Trophoblast cell (in vitro differentiated cells and primary cell): ENCODE results near the gene IL22RA1.
A peak's percentile ranks its signal among the peaks of the same experiment; 100 is the strongest.

Source experiments
- DNase-seq, 2 donors: peaks; one replicate each; pipeline ENCODE4 v3.0.0-alpha.2; 2016
- H2AFZ ChIP-seq: 2 replicates; pipeline ENCODE4 v1.6.1; 2013; ENCODE audit warnings: low read length, moderate library complexity, mild to moderate bottlenecking; ENCODE audit not compliant: insufficient read depth, poor library complexity
- H2AK5ac ChIP-seq: 2 replicates; pipeline ENCODE4 v1.6.1; 2013; ENCODE audit warnings: mild to moderate bottlenecking, low read length
- H2BK120ac ChIP-seq: 2 replicates; pipeline ENCODE4 v1.6.1; 2013; ENCODE audit warnings: low read length, mild to moderate bottlenecking, moderate library complexity; ENCODE audit not compliant: insufficient read depth, poor library complexity
- H2BK12ac ChIP-seq: 2 replicates; pipeline ENCODE4 v1.6.1; 2013; ENCODE audit warnings: mild to moderate bottlenecking, low read length, moderate library complexity
- H2BK5ac ChIP-seq: 2 replicates; pipeline ENCODE4 v1.6.1; 2013; ENCODE audit warnings: low read length, low read depth, moderate library complexity, mild to moderate bottlenecking; ENCODE audit not compliant: poor library complexity
- H3K14ac ChIP-seq: 2 replicates; pipeline ENCODE4 v1.6.1; 2013; ENCODE audit warnings: mild to moderate bottlenecking, low read length
- H3K18ac ChIP-seq: 2 replicates; pipeline ENCODE4 v1.6.1; 2013; ENCODE audit warnings: mild to moderate bottlenecking, low read length
- H3K23ac ChIP-seq: 2 replicates; pipeline ENCODE4 v1.6.1; 2013; ENCODE audit warnings: low read length
- H3K27ac ChIP-seq: 2 replicates; pipeline ENCODE4 v1.5.1; 2013; ENCODE audit warnings: low read depth, mild to moderate bottlenecking, inconsistent platforms, low read length, moderate library complexity
- H3K27me3 ChIP-seq: 2 replicates; pipeline ENCODE4 v1.6.1; 2013; ENCODE audit warnings: inconsistent platforms, mild to moderate bottlenecking, low read length, moderate library complexity; ENCODE audit not compliant: insufficient read depth
- H3K36me3 ChIP-seq, 2 experiments: 1 replicate in 1 of 2; 2 replicates in 1 of 2; pipeline ENCODE4 v1.6.1; 2013; ENCODE audit warnings: low read length in 2 of 2, mild to moderate bottlenecking in 2 of 2, moderate library complexity in 1 of 2; ENCODE audit not compliant: insufficient read depth in 2 of 2, control insufficient read depth in 1 of 2
- H3K4ac ChIP-seq: 2 replicates; pipeline ENCODE4 v1.6.1; 2013; ENCODE audit warnings: low read depth, mild to moderate bottlenecking, low read length, moderate library complexity
- H3K4me1 ChIP-seq, 2 experiments: 1 replicate in 1 of 2; 2 replicates in 1 of 2; pipeline ENCODE4 v1.6.1; 2013; ENCODE audit warnings: low read length in 2 of 2, mild to moderate bottlenecking in 2 of 2, moderate library complexity in 1 of 2; ENCODE audit not compliant: insufficient read depth in 2 of 2, control insufficient read depth in 1 of 2
- H3K4me2 ChIP-seq: 2 replicates; pipeline ENCODE4 v1.6.1; 2013; ENCODE audit warnings: inconsistent platforms, mild to moderate bottlenecking, low read length, moderate library complexity
- H3K4me3 ChIP-seq: 2 replicates; pipeline ENCODE4 v1.5.1; 2013; ENCODE audit warnings: mild to moderate bottlenecking, low read depth, low read length, inconsistent platforms
- H3K79me1 ChIP-seq: one replicate; pipeline ENCODE4 v1.6.1; 2013; ENCODE audit warnings: low read length
- H3K79me2 ChIP-seq: 2 replicates; pipeline ENCODE4 v1.6.1; 2013; ENCODE audit warnings: low read length, mild to moderate bottlenecking; ENCODE audit not compliant: control insufficient read depth, insufficient read depth, poor library complexity
- H3K9ac ChIP-seq: 2 replicates; pipeline ENCODE4 v1.6.1; 2013; ENCODE audit warnings: mild to moderate bottlenecking, low read length
- H3K9me3 ChIP-seq: 2 replicates; pipeline ENCODE4 v1.6.1; 2013; ENCODE audit warnings: low read depth, mild to moderate bottlenecking, control low read depth, inconsistent platforms, low read length; ENCODE audit not compliant: insufficient read depth
- H4K12ac ChIP-seq: 2 replicates; pipeline ENCODE4 v1.6.1; 2013; ENCODE audit warnings: low read depth, mild to moderate bottlenecking, low read length, moderate library complexity
- H4K8ac ChIP-seq: 2 replicates; pipeline ENCODE4 v1.6.1; 2013; ENCODE audit warnings: low read depth, mild to moderate bottlenecking, low read length, moderate library complexity
- H4K91ac ChIP-seq: one replicate; pipeline ENCODE4 v1.6.1; 2013; ENCODE audit warnings: low read depth, mild to moderate bottlenecking, low read length, moderate library complexity
- WGBS: extraction: QIAGEN DNeasy Blood & Tissue Kit; methylation state at CpG from one replicate; pipeline ENCODE4 v1.1.7; 2013; ENCODE audit warnings: missing lambda C conversion rate; ENCODE audit not compliant: insufficient read length, insufficient coverage; ENCODE audit errors: extremely low coverage; 5-methylcytosine and 5-hydroxymethylcytosine counted together

Gene IL22RA1

DNA sequence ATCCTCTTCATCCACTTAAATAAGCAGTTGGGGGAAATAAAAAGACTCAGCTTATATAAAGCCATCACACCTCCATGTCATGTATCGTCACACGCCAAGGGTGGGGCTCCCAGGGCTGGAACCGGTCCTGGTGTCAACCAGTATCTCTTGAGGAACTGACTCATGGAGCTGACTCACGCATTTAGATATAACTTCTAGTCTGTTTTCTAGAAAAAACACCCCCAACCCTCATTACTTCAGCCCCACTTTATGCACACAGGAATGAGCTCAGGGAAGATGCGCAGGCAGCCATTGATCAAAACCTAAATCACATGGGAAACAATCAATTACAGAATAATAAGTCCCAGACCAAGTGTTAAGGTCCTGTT is 6.9 kb upstream of the IL22RA1 start:
- H3K14ac ChIP-seq = peak overlapping the region; percentile 73
- peak overlapping the region; percentile 5 for H4K8ac ChIP-seq
- peak overlapping the region; percentile 59 for H3K4me2 ChIP-seq
- H2BK120ac ChIP-seq = no peak overlapping the region
- H2BK5ac ChIP-seq = no peak overlapping the region
- H3K18ac ChIP-seq = peak overlapping the region; percentile 56
- H2AK5ac ChIP-seq = peak overlapping the region; percentile 77
- DNase-seq = peak; percentile 71 to 81
- no peak overlapping the region for H3K23ac ChIP-seq
- peak overlapping the region; percentile 38 for H3K9ac ChIP-seq
- H4K12ac ChIP-seq = peak overlapping the region; percentile 59
- H3K36me3 ChIP-seq = no peaks in the 10 kb centered on the region
- H3K27ac ChIP-seq = no peak overlapping the region
- H3K4me1 ChIP-seq = peaks cover 7 to 18% of the 10 kb centered on the region in 2 experiments
- no peak overlapping the region for H2AFZ ChIP-seq
- H3K4ac ChIP-seq = no peak overlapping the region
- H3K4me3 ChIP-seq = no peak overlapping the region
- no peaks in the 10 kb centered on the region for H3K9me3 ChIP-seq
- H3K27me3 ChIP-seq = no peaks in the 10 kb centered on the region
- peaks cover 10% of the 10 kb centered on the region for H3K79me1 ChIP-seq
- peaks cover 3% of the 10 kb centered on the region for H3K79me2 ChIP-seq
- no CpG with 5 or more reads among the region's 5 CpGs for WGBS
- peak overlapping the region; percentile 63 for H4K91ac ChIP-seq
- no peak overlapping the region for H2BK12ac ChIP-seq

DNA sequence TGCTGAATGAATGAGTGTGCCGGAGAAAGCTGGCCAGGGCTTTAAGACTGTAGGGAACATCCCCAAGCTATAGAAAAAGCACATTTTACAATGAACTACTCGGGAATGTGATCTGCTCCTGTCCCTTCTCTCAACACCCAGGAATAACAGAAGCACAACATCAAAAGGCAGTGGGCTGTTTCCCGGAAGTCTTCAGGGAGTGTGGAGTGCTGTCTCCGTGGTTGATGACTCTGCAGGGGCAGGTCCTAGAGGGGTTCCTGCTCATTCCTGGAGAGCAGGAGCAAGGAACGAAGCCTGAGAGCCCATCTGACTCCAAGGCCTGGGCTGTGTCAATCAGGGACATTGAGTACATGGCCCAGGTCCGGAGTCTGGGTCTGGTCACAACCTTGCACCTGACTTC is 4.9 kb upstream of the IL22RA1 start:
- Histone ChIP-seq H4K8ac (no peak overlapping the region), H3K18ac (no peak overlapping the region), H2BK5ac (no peak overlapping the region), H2AFZ (no peak overlapping the region), H3K36me3 (no peaks in the 10 kb centered on the region), H3K9me3 (no peaks in the 10 kb centered on the region), H2AK5ac (no peak overlapping the region), H3K79me1 (peaks cover 10% of the 10 kb centered on the region), H4K12ac (no peak overlapping the region), H3K14ac (no peak overlapping the region), H4K91ac (no peak overlapping the region), H2BK120ac (no peak overlapping the region), H3K4me1 (peaks cover 7 to 13% of the 10 kb centered on the region in 2 experiments), H3K27ac (no peak overlapping the region), H3K4me2 (no peak overlapping the region), H3K79me2 (peaks cover 3% of the 10 kb centered on the region), H3K23ac (no peak overlapping the region), H3K27me3 (no peaks in the 10 kb centered on the region), H2BK12ac (no peak overlapping the region), H3K9ac (no peak overlapping the region), H3K4me3 (no peak overlapping the region), H3K4ac (no peak overlapping the region)
- no peak for DNase-seq
- WGBS = no CpG with 5 or more reads among the region's 6 CpGs

DNA sequence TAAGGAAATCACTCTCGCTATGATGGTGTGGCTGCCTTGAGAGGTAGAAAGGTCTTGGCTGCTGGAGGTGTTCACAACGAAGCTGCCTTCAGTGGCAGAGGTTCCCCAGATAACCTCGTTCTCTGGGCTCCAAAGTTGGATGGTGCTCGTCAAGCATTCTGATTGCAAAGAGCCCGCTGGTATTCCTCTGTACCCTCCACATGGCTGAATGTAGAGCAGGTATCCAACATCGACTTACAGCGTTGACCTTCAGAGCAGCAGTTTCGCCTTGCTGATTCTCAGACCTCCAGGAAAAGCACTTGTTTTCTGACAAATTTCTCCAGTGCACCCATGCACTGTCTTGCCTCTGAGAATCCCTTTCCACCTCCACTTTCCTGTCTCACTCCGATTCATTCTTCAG is 4.3 kb upstream of the IL22RA1 start:
- H2BK120ac ChIP-seq = no peak overlapping the region
- H2BK12ac ChIP-seq = no peak overlapping the region
- H2AFZ ChIP-seq = no peak overlapping the region
- no CpG with 5 or more reads among the region's 9 CpGs for WGBS
- H3K9ac ChIP-seq = no peak overlapping the region
- H3K18ac ChIP-seq = no peak overlapping the region
- H2AK5ac ChIP-seq = no peak overlapping the region
- no peak for DNase-seq
- no peak overlapping the region for H3K27ac ChIP-seq
- no peak overlapping the region for H3K4me2 ChIP-seq
- peaks cover 7 to 9% of the 10 kb centered on the region in 2 experiments for H3K4me1 ChIP-seq
- peaks cover 3% of the 10 kb centered on the region for H3K79me2 ChIP-seq
- H3K23ac ChIP-seq = no peak overlapping the region
- H3K79me1 ChIP-seq = peaks cover 10% of the 10 kb centered on the region
- no peaks in the 10 kb centered on the region for H3K9me3 ChIP-seq
- H4K12ac ChIP-seq = no peak overlapping the region
- no peak overlapping the region for H3K14ac ChIP-seq
- no peak overlapping the region for H2BK5ac ChIP-seq
- no peak overlapping the region for H3K4me3 ChIP-seq
- H4K91ac ChIP-seq = no peak overlapping the region
- no peaks in the 10 kb centered on the region for H3K27me3 ChIP-seq
- no peak overlapping the region for H3K4ac ChIP-seq
- H4K8ac ChIP-seq = no peak overlapping the region
- no peaks in the 10 kb centered on the region for H3K36me3 ChIP-seq

DNA sequence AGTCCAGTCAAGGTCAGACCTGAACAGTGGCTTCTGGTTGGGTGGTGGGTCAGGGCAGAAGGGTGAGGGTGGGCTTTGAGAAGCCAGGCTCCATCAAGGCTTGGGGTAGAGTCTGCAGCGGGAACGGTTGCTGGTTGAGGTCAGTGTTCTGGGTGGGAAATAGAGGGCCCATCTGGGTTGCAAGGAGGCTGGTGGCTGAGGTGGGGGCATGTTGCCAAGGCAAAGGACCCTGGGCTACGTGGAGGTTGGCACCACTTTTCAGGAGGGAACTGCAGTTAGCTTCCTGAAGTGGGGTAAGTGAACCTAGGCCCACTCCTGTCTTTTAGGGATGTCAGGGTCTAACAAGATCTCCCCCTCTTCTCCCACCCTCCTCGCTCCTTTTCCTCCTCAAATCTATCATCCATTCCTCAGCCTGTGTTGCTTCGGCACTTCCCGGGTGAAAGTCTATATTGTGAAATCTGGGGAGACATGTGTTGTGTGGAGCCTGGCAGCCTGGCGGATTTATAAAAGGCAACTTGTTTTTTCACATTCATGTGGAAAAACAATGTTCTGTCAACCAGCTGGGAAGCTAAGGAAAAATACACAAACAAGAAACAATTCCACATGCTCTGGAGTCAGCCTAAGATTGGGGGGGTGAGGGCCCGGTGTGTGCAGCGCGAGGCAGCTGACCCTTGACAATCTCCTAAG is 1.5 kb downstream of the IL22RA1 start:
- WGBS = no CpG with 5 or more reads among the region's 10 CpGs
- Histone ChIP-seq H4K12ac (no peak overlapping the region), H3K9ac (no peak overlapping the region), H3K27me3 (no peaks in the 10 kb centered on the region), H2AK5ac (no peak overlapping the region), H2BK12ac (no peak overlapping the region), H3K23ac (no peak overlapping the region), H3K4me2 (no peak overlapping the region), H4K91ac (no peak overlapping the region), H3K4me3 (no peak overlapping the region), H3K36me3 (no peaks in the 10 kb centered on the region), H2BK120ac (no peak overlapping the region), H3K9me3 (no peaks in the 10 kb centered on the region), H4K8ac (no peak overlapping the region), H3K14ac (no peak overlapping the region), H2BK5ac (no peak overlapping the region), H3K27ac (no peak overlapping the region), H3K79me2 (no peaks in the 10 kb centered on the region), H2AFZ (no peak overlapping the region), H3K4ac (no peak overlapping the region), H3K4me1 (peaks cover 0 to 4% of the 10 kb centered on the region in 2 experiments), H3K79me1 (no peaks in the 10 kb centered on the region), H3K18ac (no peak overlapping the region)
- no peak for DNase-seq
